ENCODE measurements around the gene DMXL2. TPM values are rescaled to one million over a fixed set of nuclear protein-coding genes. Genes with fewer than 3 reads are reported as not detected.

DMXL2 gene
- total RNA-seq, 4 donors from 2014 or later: 34.3 to 49.0 (median 45.7) TPM

- H3K4me3 ChIP-seq (replicated peaks in 1 of 3): no peak overlapping the region
- TF ChIP-seq CTCF (IDR thresholded peaks at IDR 0.05) (peak in 3 of 6 experiments; percentile 20 to 43 (median 20)), POLR2A (IDR thresholded peaks at IDR 0.05) (no peak)
- no peaks in the 10 kb centered on the region for H3K36me3 ChIP-seq
- WGBS, 2 donors: 31 to 33% methylated on average over 1 of the region's 1 CpG
- intact Hi-C loops (cut with DNase I): no loop called here
- H3K27me3 ChIP-seq: no peaks in the 10 kb centered on the region
- H3K4me1 ChIP-seq: no peaks in the 10 kb centered on the region
- H3K9me3 ChIP-seq: no peaks in the 10 kb centered on the region
- DNase-seq: no peak
- H3K27ac ChIP-seq: no peak overlapping the region
Measured at GRCh38 chr15:51536965-51537574, 85.5 kb downstream of the DMXL2 start.

- 89 to 92% methylated on average over 4 of the region's 4 CpGs for WGBS, 2 donors
- DNase-seq: no peak
Measured at GRCh38 chr15:51533672-51534398, 88.7 kb downstream of the DMXL2 start.

GRCh38 chr15:51526955-51527354 lies 95.6 kb downstream of the DMXL2 start:
- intact Hi-C loops (cut with DNase I): no loop called here
- H3K27ac ChIP-seq: no peak overlapping the region
- DNase-seq: no peak
- WGBS, 2 donors: 98% methylated on average over 5 of the region's 5 CpGs
- no peaks in the 10 kb centered on the region for H3K27me3 ChIP-seq
- no peaks in the 10 kb centered on the region for H3K9me3 ChIP-seq
- H3K4me3 ChIP-seq (replicated peaks in 1 of 3): no peak overlapping the region
- H3K36me3 ChIP-seq: no peaks in the 10 kb centered on the region
- H3K4me1 ChIP-seq: no peaks in the 10 kb centered on the region
- TF ChIP-seq POLR2A (IDR thresholded peaks at IDR 0.05) (no peak), CTCF (IDR thresholded peaks at IDR 0.05) (no peak)

More at GRCh38 chr15:51533672-51534398, 88.7 kb downstream of the DMXL2 start:
- no peak overlapping the region for H3K27ac ChIP-seq
- H3K4me1 ChIP-seq: no peaks in the 10 kb centered on the region
- TF ChIP-seq CTCF (IDR thresholded peaks at IDR 0.05) (no peak), POLR2A (IDR thresholded peaks at IDR 0.05) (no peak)
- no peaks in the 10 kb centered on the region for H3K27me3 ChIP-seq
- H3K36me3 ChIP-seq: no peaks in the 10 kb centered on the region
- H3K4me3 ChIP-seq (replicated peaks in 1 of 3): no peak overlapping the region
- intact Hi-C loops (cut with DNase I): no loop called here
- H3K9me3 ChIP-seq: no peaks in the 10 kb centered on the region

GRCh38 chr15:51524376-51524775 lies 98.2 kb downstream of the DMXL2 start:
- H3K4me1 ChIP-seq: no peaks in the 10 kb centered on the region
- DNase-seq: no peak
- no peak overlapping the region for H3K4me3 ChIP-seq (replicated peaks in 1 of 3)
- 92 to 97% methylated on average over 5 of the region's 5 CpGs for WGBS, 2 donors
- no peak overlapping the region for H3K27ac ChIP-seq
- no peaks in the 10 kb centered on the region for H3K27me3 ChIP-seq
- TF ChIP-seq POLR2A (IDR thresholded peaks at IDR 0.05) (no peak), CTCF (IDR thresholded peaks at IDR 0.05) (no peak)
- intact Hi-C loops (cut with DNase I): no loop called here
- no peaks in the 10 kb centered on the region for H3K36me3 ChIP-seq
- no peaks in the 10 kb centered on the region for H3K9me3 ChIP-seq

- intact Hi-C loops (cut with DNase I): no loop called here
- H3K27ac ChIP-seq: no peak overlapping the region
- H3K36me3 ChIP-seq: no peaks in the 10 kb centered on the region
- TF ChIP-seq CTCF (IDR thresholded peaks at IDR 0.05) (no peak), POLR2A (IDR thresholded peaks at IDR 0.05) (no peak)
- 86 to 88% methylated on average over 1 of the region's 1 CpG for WGBS, 2 donors
- H3K4me3 ChIP-seq (replicated peaks in 1 of 3): no peak overlapping the region
- H3K4me1 ChIP-seq: no peaks in the 10 kb centered on the region
- no peaks in the 10 kb centered on the region for H3K9me3 ChIP-seq
- no peaks in the 10 kb centered on the region for H3K27me3 ChIP-seq
- no peak for DNase-seq
Measured at GRCh38 chr15:51516291-51516690, 106.3 kb downstream of the DMXL2 start.
